Nephron progenitor cell (in vitro differentiated cells): ENCODE data around the gene PLEKHA5.
"Not testable (repeated sequence)": the region's sequence is repeated elsewhere in the genome, so short reads cannot be mapped to it uniquely, and the experiment has no call there.

Source experiments
- DNase-seq: peaks from one replicate; pipeline ENCODE4 v3.0.0; 2021
- H3K27ac Mint-ChIP-seq: 2 replicates; pipeline ENCODE4 v1.8.0; 2021; ENCODE audit warnings: mild to moderate bottlenecking, moderate library complexity, mixed read lengths
- H3K27me3 Mint-ChIP-seq: 2 replicates; pipeline ENCODE4 v1.8.0; 2021; ENCODE audit warnings: mild to moderate bottlenecking, low read depth, mixed read lengths; ENCODE audit not compliant: poor library complexity
- H3K36me3 Mint-ChIP-seq: 2 replicates; pipeline ENCODE4 v1.8.0; 2021; ENCODE audit warnings: low read depth, mixed read lengths
- H3K4me1 Mint-ChIP-seq: 2 replicates; pipeline ENCODE4 v1.8.0; 2021; ENCODE audit warnings: mixed read lengths
- H3K4me3 Mint-ChIP-seq: 2 replicates; pipeline ENCODE4 v1.8.0; 2021; ENCODE audit warnings: mild to moderate bottlenecking, moderate library complexity, mixed read lengths
- H3K9me3 Mint-ChIP-seq: 2 replicates; pipeline ENCODE4 v1.8.0; 2021; ENCODE audit warnings: mild to moderate bottlenecking, moderate library complexity, mixed read lengths
- TF ChIP-seq, protein P1 (sequence below): fragments of 200-600 bp; sonication (generic); IDR thresholded peaks from 2 replicates; pipeline ENCODE4 v1.5.0; 2021; ENCODE audit warnings: antibody characterized with exemption

Gene PLEKHA5

DNA sequence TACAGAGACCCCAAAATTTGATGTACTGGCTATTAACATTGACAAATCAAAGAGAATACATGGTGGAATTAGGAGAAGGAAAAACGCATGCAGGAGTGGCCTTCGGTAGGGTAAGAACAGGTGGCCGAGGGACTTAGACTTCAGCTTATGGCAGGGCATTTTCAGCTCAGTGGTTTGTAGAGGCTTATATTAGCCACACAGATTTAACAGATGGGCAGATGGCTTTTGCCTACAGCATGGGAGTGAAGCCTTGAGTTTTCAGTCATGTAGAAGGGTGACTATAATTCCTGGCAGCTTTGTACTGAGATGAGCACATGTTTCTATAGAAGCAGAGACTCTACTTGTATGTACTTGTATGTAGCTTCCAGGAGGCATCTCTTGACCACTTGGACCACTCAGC lies 40.9 kb upstream of the PLEKHA5 start:
- H3K4me3 Mint-ChIP-seq = no peak overlapping the region
- H3K4me1 Mint-ChIP-seq = no peaks in the 10 kb centered on the region
- H3K36me3 Mint-ChIP-seq = no peaks in the 10 kb centered on the region
- H3K9me3 Mint-ChIP-seq = no peaks in the 10 kb centered on the region
- DNase-seq = no peak
- H3K27me3 Mint-ChIP-seq = peaks cover 3% of the 10 kb centered on the region
- TF ChIP-seq, protein P1, sequence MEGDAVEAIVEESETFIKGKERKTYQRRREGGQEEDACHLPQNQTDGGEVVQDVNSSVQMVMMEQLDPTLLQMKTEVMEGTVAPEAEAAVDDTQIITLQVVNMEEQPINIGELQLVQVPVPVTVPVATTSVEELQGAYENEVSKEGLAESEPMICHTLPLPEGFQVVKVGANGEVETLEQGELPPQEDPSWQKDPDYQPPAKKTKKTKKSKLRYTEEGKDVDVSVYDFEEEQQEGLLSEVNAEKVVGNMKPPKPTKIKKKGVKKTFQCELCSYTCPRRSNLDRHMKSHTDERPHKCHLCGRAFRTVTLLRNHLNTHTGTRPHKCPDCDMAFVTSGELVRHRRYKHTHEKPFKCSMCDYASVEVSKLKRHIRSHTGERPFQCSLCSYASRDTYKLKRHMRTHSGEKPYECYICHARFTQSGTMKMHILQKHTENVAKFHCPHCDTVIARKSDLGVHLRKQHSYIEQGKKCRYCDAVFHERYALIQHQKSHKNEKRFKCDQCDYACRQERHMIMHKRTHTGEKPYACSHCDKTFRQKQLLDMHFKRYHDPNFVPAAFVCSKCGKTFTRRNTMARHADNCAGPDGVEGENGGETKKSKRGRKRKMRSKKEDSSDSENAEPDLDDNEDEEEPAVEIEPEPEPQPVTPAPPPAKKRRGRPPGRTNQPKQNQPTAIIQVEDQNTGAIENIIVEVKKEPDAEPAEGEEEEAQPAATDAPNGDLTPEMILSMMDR = no peak
- no peak overlapping the region for H3K27ac Mint-ChIP-seq

DNA sequence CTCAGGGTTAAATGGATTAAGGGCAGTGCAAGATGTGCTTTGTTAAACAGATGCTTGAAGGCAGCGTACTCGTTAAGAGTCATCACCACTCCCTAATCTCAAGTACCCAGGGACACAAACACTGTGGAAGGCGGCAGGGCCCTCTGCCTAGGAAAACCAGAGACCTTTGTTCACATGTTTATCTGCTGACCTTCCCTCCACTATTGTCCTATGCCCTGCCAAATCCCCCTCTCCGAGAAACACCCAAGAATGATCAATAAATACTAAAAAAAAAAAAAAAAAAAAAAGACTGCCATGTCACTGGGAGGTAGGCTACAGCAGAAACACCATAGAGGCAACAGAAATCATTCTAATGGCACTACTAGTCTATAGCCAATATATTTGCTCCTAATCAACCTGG lies 37.1 kb upstream of the PLEKHA5 start:
- H3K27me3 Mint-ChIP-seq, H3K27ac Mint-ChIP-seq, H3K9me3 Mint-ChIP-seq, H3K4me3 Mint-ChIP-seq, H3K36me3 Mint-ChIP-seq, H3K4me1 Mint-ChIP-seq, DNase-seq: not testable (repeated sequence)

DNA sequence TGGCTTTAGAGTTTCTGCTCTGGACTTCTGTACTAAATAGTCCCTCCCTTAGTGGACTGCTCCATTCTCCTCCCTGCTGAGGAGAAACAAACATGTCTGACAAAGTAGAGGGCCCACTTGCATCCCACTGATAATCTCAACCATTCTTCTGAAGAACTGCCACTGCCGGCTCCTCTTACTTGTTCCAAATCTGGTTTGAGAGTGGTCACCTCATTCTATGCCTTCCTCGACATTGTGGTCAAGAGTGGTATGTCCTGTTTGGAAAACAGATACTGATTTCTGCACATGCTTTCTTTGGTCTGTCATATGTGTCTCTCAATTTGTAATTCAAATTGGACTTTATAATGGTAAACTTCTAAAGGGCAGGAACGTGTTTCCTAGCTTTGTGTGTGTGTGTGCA lies 36.3 kb upstream of the PLEKHA5 start:
- Mint-ChIP-seq H3K9me3 (no peaks in the 10 kb centered on the region), H3K4me3 (no peak overlapping the region), H3K27ac (no peak overlapping the region)

GRCh38 chr12:19095331-19095730 lies 34.2 kb upstream of the PLEKHA5 start:
- Mint-ChIP-seq H3K9me3 (no peaks in the 10 kb centered on the region), H3K27me3 (no peaks in the 10 kb centered on the region), H3K27ac (no peak overlapping the region), H3K4me3 (no peak overlapping the region), H3K36me3 (peaks cover 3% of the 10 kb centered on the region), H3K4me1 (no peaks in the 10 kb centered on the region)
- no peak for DNase-seq
- TF ChIP-seq, protein P1 = no peak

More for the DNA sequence above, 36.3 kb upstream of the PLEKHA5 start:
- TF ChIP-seq, protein P1 = no peak
- Mint-ChIP-seq H3K36me3 (peaks cover 3% of the 10 kb centered on the region), H3K27me3 (peaks cover 3% of the 10 kb centered on the region), H3K4me1 (no peaks in the 10 kb centered on the region)
- no peak for DNase-seq

GRCh38 chr12:19095756-19096480 lies 33.6 kb upstream of the PLEKHA5 start:
- Mint-ChIP-seq H3K4me3 (no peak overlapping the region), H3K9me3 (no peaks in the 10 kb centered on the region), H3K27me3 (no peaks in the 10 kb centered on the region), H3K36me3 (peaks cover 3% of the 10 kb centered on the region), H3K27ac (no peak overlapping the region), H3K4me1 (no peaks in the 10 kb centered on the region)
- no peak for DNase-seq
- TF ChIP-seq, protein P1 = no peak

DNA sequence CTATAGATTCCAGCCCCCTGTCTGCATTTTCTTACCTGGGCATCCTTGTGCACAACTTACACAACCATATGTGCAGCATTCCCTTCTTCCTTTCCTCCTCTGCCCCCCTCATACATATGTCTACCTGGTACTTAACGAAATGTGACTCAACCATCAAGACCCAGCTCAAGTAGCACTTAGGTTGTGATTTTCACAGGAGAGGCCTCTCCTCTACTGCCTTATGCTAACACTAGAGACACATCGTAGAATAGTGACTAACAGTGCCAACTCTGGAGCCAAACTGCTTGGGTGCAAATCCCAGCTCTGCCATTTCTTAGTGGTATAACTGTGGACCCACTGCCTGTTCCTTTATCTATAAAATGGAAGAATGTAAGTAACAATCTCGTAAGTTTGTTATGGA lies 24.1 kb upstream of the PLEKHA5 start:
- H3K27me3 Mint-ChIP-seq = no peaks in the 10 kb centered on the region
- no peaks in the 10 kb centered on the region for H3K4me1 Mint-ChIP-seq
- peaks cover 8% of the 10 kb centered on the region for H3K9me3 Mint-ChIP-seq
- no peak overlapping the region for H3K4me3 Mint-ChIP-seq
- H3K27ac Mint-ChIP-seq = no peak overlapping the region
- H3K36me3 Mint-ChIP-seq = no peaks in the 10 kb centered on the region
- TF ChIP-seq, protein P1 = no peak
- DNase-seq = no peak
